ENCODE measurements around the gene VPS13C.

Gene VPS13C

DNA sequence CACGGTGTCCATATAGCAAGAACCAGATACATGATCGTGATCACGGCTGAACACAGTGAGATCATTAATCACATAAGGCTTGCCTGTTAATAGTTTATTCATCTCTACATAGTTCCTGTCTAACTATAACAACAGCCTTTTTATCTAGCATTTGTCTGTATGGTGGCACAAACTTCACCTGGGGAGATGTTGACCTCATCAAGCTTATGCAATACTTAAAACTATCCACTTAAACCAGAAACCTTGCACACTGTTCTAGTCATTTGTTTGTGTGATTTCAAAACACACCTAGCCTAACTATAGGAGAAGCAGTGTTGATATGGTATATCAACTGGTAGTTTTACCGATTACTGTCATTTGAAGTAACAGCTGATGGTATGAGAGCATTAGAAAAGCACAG is 124.8 kb downstream of the VPS13C start:
- no peak for DNase-seq (ENCODE audit: low spot score)

GRCh38 chr15:61929452-61929851 is 130.8 kb downstream of the VPS13C start:
- DNase-seq (ENCODE audit: low spot score) = no peak

- no peak for DNase-seq (ENCODE audit: low spot score)
Measured at GRCh38 chr15:61923173-61923572, 137.1 kb downstream of the VPS13C start.

- no peak for DNase-seq (ENCODE audit: low spot score)
Measured at GRCh38 chr15:61921093-61921492, 139.2 kb downstream of the VPS13C start.

- DNase-seq (ENCODE audit: low spot score) = no peak
Measured at GRCh38 chr15:61917457-61917856, 142.8 kb downstream of the VPS13C start.

- no peak for DNase-seq (ENCODE audit: low spot score)
Measured at GRCh38 chr15:61916104-61916503, 144.1 kb downstream of the VPS13C start.

GRCh38 chr15:61915640-61916039 is 144.6 kb downstream of the VPS13C start:
- DNase-seq (ENCODE audit: low spot score) = no peak

DNA sequence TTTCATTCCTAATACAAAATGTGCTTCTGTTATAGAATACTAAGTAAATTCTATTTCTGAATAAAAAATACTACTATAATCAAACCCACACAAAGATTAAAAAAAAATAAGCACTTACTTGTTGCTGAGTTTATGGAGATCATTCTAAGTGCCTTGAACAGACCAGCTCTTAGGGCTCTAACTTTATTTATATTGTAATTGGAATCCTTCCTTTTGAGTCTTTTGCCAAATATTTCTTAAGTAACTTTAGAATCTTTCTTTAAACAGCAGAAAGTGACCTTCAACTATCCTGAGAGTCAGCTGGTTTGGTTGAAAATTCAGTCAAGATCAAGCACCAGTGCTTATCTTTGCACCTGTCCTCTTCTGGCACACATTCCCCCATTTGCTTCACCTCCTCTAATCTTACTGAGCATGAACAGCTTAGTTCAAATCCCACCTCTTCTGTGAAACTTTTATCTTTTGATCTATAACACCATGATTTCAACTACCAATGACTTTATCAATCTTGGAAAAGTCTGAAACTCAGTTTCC is 149.3 kb downstream of the VPS13C start:
- no peak for DNase-seq (ENCODE audit: low spot score)

DNA sequence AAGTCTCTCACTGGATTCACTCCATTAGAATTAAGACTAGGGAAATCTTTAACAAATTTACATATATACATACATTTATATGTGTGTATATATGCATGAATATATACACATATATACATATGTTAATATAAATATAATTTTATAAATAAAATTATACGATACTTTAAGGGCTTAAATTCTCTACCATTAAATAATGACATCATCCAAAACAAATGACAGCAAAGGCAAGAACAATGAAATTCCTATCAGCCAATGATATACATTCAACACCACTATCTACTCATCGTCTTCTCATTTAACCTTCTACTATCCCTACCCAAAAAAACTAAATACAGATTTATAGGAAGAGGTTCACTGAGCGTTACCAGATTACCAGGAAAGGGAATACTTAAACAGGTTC is 152.0 kb downstream of the VPS13C start:
- DNase-seq (ENCODE audit: low spot score) = no peak

DNA sequence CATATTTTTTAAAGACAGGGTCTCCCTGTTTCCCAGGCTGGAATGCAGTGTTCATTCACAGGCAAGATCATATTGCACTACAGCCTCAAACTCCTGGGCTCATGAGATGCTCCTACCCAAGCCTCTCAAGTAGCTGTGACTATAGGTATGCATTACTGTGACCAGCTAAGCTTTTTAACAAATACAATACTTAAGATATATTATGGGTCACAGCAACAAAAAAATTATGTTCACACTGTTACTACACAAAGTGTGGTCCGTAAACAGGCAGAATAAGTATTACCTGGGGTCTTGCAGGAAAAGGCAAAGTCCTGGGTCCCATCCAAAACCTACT is 152.5 kb downstream of the VPS13C start:
- no peak for DNase-seq (ENCODE audit: low spot score)

DNA sequence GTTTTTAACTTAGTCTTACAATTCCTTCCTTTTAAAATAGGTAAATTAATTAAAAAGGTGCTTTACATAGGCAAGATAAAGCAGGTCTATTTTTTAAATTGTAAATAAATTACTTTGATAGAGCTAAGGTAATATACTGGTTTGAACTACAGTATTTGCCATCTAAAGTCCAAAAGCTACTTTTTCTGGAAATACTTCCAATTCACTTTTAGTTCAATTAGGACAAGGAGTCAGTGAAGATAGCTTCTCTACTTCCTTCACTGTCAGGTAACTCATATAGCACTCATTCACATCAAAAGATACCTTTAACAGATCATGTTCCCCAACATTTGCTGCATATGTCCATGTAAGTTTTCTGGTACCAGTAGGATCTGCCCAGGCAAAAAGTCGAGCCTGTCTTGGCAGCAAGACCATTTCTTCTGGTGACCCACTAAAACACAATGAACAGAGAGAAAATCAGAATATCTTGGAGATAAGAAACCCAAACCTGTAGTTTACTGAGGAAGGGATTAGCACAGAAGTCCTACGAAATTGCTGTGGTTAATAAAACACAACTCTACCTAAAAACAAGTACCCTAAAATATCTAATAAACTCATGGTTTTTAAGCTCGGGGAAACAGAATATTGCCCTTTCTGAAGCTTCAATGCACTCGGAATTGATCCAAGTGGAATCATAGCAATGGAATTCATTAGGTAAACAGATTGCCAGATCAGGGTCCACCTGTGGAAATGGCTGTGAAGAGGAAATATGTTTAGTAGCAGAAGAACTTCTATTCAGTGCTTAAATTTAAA is 153.1 kb downstream of the VPS13C start:
- DNase-seq (ENCODE audit: low spot score) = no peak

- no peak for DNase-seq (ENCODE audit: low spot score)
Measured at GRCh38 chr15:61893146-61893545, 167.1 kb downstream of the VPS13C start.

GRCh38 chr15:61892140-61892539 is 168.1 kb downstream of the VPS13C start:
- DNase-seq (ENCODE audit: low spot score) = no peak

- no peak for DNase-seq (ENCODE audit: low spot score)
Measured at GRCh38 chr15:61890106-61890505, 170.1 kb downstream of the VPS13C start.

GRCh38 chr15:61889706-61890105 is 170.5 kb downstream of the VPS13C start:
- no peak for DNase-seq (ENCODE audit: low spot score)

GRCh38 chr15:61888074-61888780 is 172.0 kb downstream of the VPS13C start:
- no peak for DNase-seq (ENCODE audit: low spot score)

DNA sequence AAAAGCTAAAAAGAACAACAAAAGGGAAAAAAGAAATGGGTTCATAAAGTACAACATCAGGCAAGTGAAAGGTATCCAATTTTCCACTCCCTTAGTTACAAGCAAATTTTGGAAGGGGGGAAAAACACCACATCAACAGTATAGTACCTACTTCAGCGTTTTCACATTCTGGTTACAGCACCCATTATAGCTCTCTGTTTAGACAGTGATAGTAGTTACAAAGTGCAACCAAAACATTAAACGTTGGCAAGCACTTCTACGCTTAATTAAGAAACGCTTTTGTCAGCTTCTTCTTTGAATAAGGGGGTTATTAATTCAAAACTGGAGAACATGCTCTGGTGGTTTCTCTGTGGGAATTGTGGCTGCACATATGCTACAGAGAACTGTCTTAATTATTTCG is 180.2 kb downstream of the VPS13C start:
- DNase-seq (ENCODE audit: low spot score) = no peak

DNA sequence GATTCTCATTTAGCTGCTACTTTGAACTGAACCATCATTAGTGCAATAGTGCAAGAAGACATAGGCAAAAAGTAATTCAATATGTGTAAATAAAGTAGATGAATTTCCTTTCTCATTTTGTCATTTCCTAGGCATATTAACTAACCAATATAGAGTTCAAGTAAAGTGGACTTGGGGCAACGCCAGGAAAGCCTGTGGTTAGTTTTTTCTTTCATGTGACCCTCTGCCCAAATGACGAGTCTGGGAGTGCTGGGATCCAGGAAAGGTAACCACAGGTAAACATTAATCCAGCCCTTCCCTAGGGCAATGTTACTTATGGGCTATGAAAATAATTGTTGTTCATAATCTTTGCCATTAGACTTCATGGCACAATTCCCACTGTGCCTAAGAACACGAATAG is 181.0 kb downstream of the VPS13C start:
- no peak for DNase-seq (ENCODE audit: low spot score)

DNA sequence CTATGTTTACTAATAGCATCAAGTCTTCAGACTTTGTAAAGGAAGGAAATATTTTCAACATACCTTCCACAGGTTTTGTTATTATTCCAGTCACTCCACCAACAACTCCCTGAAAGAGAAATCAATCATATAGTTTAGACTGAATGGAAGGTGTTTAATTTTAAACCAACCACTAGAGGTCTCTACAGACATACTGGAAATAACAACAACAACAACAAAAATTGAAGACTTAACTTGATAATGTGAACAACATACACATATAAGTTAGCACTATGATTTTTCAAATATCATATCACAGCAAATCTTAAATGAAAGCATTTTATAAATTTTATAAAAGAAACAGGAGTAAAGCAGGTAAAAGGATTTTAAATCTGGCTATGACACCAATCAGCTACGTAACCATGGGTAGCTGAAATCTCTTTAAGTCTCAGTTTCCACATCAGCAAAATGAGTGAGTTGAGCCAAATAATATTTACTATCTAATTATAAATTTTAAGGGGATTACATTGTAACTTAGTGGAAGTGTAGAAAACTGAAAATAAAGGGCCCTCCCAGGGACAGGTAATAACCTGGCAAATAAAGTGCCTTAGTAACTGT is 188.2 kb downstream of the VPS13C start:
- no peak for DNase-seq (ENCODE audit: low spot score)

- DNase-seq (ENCODE audit: low spot score) = no peak
Measured at GRCh38 chr15:61869656-61870055, 190.6 kb downstream of the VPS13C start.

DNA sequence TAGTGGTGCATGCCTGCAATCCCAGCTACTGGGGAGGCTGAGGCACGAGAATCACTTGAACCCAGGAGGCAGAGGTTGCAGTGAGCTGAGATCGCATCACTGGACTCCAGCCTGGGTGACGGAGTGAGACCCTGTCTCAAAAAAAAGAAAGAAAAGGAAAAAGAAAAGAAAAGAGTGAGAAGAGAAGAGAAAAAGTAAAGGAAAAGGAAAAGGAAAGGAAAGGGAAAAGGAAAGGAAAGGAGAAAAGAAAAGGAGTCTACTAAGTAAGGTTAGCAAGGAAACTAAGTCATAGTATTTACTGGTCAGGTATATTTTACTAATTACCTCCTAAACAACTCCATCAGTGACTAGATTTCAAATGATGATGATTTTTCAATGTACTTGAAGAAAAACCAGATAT is 198.3 kb downstream of the VPS13C start:
- DNase-seq (ENCODE audit: low spot score) = no peak

DNA sequence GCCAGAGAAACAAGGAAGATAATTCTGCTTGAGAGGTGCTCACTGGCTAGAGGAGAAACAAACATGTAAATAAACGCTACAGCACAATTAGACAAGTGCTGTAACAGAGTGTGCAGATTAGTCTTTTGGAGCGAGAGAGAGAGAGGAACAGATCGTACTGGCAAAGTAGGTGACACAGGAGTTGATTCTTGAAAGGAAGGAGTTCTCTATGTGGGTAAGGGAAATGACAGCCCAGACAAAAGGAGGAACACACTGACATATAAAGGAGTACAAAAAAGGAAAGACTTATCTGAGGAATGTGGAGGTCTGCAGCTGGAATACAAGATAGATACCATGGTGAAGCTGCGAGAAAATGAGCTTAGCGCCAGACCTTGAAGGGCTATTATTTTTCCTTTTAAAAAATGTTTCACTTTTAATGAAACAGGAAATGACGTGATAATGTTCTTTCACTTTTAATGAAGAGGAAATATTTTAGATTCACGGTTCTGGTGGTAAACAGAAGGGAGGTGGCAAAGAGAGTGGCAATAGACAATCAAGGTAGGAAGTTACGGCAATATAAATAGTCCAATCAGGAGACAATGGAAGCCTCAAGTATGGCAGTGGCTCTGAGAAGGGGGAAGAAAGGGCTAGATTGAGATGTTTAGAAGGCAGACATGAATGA is 202.9 kb downstream of the VPS13C start:
- DNase-seq (ENCODE audit: low spot score) = no peak

- no peak for DNase-seq (ENCODE audit: low spot score)
Measured at GRCh38 chr15:61856295-61856694, 204.0 kb downstream of the VPS13C start.
